HG02885 (cell line): ENCODE data around the gene TKT.
A peak's percentile ranks its signal among the peaks of the same experiment; 100 is the strongest.
"Not testable (repeated sequence)": the region's sequence is repeated elsewhere in the genome, so short reads cannot be mapped to it uniquely, and the experiment has no call there.

ENCODE experiments used
- ATAC-seq: cut with Tn5 transposase; IDR thresholded peaks from one replicate; pipeline ENCODE4 v1.9.1; 2021; ENCODE audit warnings: mild to moderate bottlenecking; ENCODE audit not compliant: unreplicated experiment, poor library complexity

TKT gene

GRCh38 chr3:53255775-53256703 is at the start of gene TKT:
Gene TKT (minus strand): TSS chr3:53256022. CDS start chr3:53255942, 80 bp downstream.
- peak; percentile 65 for ATAC-seq

- no peak for ATAC-seq
These were observed 48.1 kb upstream of the TKT start for GRCh38 chr3:53303957-53304356.

GRCh38 chr3:53303549-53303948 is 47.7 kb upstream of the TKT start:
- no peak for ATAC-seq

DNA sequence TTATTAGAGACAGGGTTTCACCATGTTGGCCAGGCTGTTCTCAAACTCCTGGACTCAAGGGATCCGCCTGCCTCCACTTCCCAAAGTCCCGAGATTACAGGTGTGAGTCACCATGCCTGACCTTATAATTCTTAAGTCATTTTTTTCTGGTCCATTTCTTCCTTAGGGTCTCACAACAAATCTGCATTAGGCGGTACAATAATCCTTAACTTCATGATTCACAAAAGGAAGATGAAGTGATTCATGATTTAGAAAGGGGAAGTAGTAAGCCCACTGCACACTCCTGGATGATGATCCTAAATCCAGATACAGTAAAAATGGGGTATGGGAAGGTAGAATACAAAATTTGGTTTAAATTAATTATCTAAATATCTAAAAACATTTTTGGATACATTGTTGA is 45.0 kb upstream of the TKT start:
- ATAC-seq = no peak

DNA sequence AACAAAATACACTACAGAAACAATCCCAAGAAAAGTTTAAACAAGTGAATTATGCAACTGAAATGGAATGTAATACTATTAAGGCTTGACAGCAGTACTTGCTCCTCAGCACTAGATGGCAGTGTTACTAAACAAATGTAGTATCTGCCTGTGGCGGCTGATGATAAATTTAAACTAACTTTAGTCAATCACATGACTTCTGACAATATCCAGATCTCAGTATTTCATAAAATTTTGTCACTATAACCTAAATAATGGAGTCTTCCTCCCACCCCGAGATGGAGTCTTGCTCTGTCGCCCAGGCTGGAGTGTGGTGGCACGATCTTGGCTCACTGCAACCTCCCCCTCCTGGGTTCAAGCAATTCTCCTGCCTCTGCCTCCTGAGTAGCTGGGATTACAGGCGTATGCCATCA is 43.8 kb upstream of the TKT start:
- ATAC-seq = peak; percentile 64

DNA sequence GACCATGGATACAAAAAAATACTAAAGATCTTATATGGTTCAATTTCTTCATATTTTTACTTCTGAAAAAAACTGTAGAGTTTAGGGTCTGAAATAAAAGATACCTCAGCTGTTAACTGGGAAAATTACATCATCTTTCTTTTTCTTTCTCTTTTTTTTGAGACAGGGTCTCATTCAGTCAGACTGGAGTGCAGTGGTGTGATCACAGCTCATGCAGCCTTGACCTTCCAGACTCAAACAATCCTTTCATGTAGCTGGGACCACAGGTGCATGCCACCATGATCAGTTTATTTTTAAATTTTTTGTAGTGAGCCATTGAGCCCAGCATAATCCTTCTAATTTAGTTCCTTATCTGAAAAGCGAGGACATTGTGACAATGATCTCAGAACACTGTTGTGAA is 39.6 kb upstream of the TKT start:
- no peak for ATAC-seq

DNA sequence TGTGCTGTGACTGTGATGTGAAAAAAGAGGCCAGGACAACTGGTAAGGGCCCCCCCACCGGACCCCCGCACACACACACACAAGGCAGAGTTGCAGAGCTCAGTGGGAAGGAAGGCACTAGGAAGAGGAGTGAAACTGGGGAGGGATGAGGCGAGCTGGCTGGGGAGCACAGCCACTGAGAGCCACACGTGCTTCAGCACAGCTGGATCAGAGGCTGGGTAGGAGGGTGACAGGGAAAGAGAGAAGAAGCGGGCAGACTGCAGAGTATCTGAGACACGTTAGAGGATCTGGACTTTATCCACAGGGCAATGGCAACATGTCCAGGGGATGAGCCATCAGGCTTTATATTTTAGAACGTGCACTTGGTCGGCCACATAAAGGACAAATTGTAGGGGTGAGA is 38.0 kb upstream of the TKT start:
- no peak for ATAC-seq

DNA sequence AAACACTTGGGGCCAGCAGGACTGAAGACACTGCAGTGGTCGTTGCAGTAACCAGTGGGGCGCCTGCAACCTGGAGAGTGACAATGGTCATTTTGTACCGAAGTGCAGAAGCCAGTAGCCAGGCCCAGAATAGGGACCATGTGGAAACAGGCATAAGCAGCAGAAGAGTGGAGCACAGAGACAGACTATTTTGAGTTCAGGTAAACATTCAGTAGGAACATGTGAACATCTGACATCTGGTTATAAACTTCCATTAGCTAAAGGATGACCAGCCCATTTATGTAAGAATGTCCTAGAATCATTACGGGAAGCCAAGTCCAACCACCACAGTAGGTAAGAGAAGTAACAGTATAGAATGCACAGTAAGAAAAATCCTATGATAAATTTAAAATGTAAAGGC is 32.4 kb upstream of the TKT start:
- ATAC-seq = no peak

GRCh38 chr3:53287131-53287629 is 31.4 kb upstream of the TKT start:
- no peak for ATAC-seq

GRCh38 chr3:53286727-53287126 is 30.9 kb upstream of the TKT start:
- no peak for ATAC-seq

DNA sequence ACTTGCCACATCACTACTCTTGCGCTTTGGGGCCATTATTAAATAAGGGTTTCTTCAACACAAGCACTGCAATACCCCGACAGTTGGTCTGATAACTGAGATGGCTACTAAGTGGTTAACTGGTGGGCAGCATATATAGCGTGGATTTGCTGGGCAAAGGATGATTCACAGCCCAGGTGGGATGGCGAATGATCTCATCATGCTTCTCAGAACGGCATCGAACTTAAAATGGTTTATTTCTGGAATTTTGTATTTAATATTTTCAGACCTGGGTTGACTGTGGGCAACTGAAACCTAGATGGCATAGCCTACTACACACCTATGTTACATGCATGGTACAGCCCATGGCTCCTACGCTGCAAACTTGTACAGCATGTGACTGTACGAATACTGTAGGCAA is 26.8 kb upstream of the TKT start:
- ATAC-seq = no peak

GRCh38 chr3:53278667-53279066 is 22.8 kb upstream of the TKT start:
- ATAC-seq = no peak

DNA sequence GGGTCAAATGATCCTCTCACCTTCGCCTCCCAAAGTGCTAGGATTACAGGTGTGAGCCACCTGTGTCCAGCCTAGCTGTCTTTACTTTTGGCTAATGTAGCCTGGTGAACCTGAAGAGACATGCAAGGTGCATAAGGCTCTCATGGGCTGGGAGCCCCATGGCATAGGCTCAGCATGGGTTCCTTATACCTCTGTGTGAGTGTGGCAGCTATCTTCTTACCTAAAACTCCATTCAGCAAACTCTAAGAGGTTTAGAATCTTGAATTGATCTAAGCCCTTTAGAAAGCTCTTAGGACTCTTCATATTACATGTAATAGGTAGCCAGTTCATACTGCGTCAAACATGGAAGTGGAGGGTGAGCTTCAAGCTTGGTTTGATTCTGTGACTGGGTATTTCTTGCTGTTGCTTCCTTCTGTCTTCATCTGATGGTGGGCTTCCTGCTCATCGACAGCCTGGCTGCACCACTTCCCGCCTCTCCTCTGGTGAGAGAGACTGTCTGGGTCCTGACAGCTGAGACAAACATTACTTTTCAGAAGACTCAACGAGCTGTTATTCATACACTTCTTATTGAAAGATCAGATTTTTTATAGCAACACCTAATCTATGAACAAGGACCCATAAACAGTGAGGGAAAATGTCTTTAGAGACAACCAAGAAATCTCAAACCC is 19.2 kb upstream of the TKT start:
- ATAC-seq = no peak

- no peak for ATAC-seq
These were observed 17.4 kb upstream of the TKT start for GRCh38 chr3:53273146-53273670.

DNA sequence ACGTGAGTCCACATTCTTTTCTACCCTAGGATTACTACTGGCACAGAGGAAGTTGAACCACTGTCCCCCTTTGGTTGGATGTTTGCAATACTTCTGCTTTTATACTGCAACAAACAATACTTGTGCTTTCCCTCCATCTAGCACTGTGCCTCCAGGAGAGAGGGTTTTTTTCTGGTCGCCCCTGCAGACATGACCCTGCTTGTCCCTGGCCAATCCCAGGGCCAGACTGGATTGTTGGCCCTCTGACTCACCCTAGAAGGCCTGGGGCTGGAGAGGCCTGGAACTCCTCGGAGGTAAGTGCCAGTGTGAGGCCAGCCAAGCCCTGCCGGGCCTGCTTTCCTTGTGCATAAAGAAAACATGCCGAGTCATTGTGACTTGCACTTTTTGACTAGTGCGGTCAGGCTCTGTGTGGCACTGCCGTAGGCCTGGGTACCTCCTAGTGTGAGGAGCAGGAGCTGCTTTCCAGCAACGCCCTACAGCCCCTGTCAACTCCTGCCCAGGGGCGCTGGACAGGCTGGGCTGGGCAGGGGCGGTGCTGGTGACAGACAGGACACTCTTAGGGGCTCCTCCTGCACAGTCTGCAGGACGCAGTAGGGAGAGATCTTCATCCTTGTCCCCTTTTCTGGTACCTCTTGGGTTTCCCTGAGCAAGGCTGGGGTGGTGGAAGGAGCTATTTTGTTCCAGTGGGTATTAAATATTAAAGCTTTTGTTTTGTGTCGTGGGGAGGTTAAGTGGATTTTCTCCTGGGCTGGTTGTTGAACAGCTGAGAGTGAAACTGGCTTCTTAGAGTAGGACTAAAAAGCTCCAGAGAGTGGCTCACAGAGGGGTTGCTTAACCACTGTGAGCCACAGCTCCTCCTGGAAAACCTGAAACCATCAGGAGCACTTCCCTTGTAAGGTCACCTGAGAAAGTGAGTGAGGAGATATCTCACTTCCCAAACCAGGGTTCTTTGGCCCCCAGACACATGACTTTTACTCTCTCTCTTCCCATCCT is 14.4 kb upstream of the TKT start:
- peak; percentile 40 for ATAC-seq

- not testable (repeated sequence) for ATAC-seq
These were observed 13.4 kb upstream of the TKT start for GRCh38 chr3:53269193-53269592.

DNA sequence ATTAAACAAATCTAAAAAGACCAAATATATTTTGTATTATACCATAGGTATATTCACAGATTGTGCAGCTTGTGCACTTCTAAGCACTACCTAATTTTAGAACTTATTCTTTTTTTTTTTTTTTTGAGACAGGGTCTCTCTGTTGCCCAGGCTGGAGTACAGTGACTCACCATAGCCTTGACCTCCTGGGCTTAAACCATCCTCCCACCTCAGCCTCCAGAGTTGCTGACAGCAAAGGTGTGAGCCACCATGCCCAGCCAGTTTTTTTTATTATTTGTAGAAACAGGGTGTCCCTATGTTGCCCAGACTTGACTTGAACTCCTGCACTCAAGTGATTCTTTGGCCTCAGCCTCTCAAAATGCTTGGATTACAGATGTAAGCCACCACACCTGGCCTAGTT is 11.9 kb upstream of the TKT start:
- ATAC-seq = no peak

GRCh38 chr3:53264718-53265117 is 8.9 kb upstream of the TKT start:
- no peak for ATAC-seq

DNA sequence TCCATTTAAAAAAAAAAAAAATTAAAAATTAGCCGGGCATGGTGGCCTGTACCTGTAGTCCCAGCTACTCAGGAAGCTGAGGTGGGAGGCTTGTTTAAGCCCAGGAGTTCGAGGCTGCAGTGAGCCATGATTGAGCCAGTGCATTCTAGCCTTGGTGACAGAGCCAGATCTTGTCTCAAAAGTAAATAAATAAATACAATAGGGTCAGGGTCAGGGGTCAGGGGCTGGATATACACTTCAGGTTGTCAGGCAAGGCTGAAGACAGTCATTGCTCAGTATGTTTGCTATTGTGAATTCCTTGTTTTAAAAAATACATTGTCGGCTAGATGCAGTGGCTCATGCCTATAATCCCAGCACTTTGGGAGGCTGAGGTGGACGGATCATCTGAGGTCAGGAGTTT is 8.1 kb upstream of the TKT start:
- no peak for ATAC-seq

DNA sequence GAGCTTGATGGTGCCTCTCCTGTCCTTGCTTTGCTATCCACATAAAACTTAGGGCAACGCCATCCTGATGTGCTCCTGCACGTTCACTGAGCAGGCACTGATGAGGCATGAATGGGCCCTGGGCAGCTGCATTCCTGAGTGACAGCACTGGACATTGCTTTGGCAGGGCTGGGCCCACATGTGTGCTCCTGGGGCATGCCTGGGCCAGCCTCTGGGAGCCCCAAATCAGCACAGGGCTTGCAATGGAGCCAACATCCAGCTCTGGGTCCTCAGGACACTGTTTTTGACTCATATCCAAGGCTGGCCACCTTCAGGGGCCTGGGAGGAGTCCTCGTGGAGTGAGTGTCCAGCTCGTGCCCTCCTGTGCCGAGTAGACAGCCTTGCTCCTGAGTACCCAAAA is 5.9 kb upstream of the TKT start:
- no peak for ATAC-seq
